GM21381 (cell line): Measurements from ENCODE around the gene PARD6A.
"Not testable (repeated sequence)": the region's sequence is repeated elsewhere in the genome, so short reads cannot be mapped to it uniquely, and the experiment has no call there.

Experiments
- ATAC-seq: cut with Tn5 transposase; IDR thresholded peaks from one replicate; pipeline ENCODE4 v1.9.1; 2021; ENCODE audit warnings: mild to moderate bottlenecking, moderate library complexity; ENCODE audit not compliant: unreplicated experiment

PARD6A gene

DNA sequence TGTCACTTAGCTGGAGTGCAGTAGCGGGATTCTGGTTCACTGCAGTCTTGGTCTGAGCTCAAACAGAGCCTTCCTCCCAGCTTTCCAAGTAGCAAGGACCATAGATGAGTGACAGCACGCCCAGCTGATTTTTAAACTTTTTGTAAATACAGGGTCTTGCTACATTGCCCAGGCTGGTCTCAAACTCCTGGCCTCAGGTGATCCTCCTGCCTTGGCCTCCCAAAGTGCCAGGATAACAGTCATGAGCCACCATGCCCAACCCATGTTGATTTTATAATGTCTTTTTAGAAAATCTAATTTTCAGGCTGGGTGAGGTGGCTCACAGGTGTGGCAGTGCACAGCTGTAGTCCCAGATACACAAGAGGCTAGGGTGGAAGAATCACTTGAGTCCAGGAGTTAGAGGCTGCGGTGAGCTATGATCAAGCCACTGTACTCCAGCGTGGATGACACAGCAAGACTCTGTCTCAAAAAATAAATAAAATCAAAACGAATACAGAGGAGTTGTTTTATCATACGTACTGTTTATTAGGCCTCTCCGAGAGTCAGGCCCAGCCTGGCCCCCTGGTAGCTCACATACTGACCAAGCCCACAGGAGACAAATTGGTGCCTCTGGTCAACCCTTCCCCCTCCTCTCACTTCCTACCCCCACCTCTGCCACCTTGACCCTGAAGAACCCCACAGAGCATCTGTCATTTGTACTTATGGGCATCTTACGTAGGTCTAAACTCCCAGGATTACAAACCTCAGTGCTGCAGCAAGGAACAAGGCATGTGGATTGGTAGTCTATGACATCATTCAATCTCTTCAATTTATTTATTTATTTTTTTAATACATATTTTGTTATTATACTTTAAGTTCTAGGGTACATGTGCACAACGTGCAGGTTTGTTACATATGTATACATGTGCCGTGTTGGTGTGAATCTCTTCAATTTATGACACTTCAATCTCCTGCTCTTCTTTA is 19.5 kb downstream of the PARD6A start:
- ATAC-seq = no peak

DNA sequence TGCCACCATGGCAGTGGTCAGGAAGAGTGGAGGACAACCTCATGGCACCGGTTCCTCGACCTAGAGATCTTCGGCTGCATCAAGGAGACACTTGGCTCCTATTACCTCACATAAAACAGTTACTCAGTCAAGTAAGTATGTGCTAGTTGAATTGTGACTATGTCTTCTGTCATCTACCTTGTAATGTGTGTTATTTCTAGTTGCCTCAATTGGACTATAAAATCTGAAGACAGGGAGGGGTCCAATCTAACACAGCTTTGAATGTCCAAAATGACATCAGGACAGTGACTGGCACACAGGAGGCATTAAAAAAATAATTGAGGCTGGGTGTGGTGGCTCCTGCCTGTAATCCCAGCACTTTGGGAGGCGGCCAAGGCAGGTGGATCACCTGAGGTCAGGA is 23.0 kb downstream of the PARD6A start:
- ATAC-seq = no peak

- ATAC-seq = no peak
These were observed 24.8 kb downstream of the PARD6A start for GRCh38 chr16:67685388-67686112.

DNA sequence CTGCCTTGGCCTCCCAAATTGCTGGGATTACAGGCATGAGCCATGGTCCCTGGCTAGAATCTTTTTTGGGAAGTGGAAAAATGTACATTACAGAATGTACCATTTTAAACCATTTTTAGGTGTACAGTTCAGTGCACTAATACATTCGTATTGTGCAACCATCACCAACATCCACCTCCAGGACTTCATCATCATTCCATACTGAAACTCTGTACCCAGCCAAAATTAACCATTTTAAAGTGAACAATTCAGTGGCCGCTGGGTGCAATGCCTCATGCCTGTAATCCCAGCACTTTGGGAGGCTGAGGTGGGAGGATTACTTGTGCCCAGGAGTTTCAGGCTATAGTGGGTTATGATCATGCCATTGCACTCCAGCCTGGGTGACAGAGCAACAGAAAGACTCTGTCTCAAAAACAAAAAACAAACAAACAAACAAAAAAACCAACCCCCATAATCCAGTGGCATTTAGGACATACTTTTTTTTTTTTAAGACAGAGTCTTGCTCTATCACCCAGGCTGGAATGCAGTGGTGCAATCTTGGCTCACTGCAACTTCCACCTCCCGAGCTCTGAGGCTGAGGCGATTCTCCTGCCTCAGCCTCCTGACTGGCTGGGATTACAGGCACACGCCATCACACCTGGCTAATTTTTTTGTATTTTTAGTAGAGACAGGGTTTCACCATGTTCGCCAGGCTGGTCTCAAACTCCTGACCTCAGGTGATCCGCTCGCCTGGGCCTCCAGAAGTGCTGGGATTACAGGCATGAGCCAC is 32.9 kb downstream of the PARD6A start:
- not testable (repeated sequence) for ATAC-seq

GRCh38 chr16:67694611-67695010 is 33.9 kb downstream of the PARD6A start:
- no peak for ATAC-seq

DNA sequence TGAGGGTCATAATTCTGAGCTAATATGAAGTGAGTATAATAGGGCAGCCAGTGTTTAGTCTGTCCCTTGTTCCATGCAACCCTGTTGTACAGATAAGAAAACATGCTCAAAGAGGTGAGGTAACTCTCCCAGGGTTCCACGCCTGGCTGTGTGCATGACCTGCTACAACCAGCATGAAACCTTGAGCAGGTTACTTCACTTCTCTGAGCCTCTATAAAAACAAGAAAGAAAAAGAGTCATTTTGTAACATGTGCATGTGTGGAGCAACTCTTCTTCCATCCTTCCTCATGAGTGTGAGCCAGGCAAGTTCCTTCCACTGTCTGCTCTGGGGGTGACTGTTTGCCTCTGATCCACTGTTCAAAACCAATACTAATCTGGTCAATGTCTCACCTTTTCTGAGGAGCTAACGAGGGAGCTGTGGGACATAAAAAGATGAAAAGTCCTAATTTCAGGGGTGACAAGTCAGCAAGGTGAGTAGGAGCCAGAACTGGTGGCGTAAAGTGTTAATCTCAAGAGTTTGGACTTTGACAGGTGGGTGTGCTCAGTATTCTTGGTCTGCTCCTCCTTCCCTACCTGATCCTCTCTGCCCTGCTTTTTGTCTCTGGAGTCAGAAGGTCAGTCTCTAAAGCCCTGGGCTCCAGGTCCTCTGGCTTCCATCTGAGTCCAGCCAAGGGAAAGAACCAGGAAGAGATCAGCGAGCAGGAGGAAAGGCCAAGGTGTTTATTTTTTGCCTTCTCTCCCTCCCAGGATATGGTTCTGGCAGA is 36.8 kb downstream of the PARD6A start:
- ATAC-seq = no peak

DNA sequence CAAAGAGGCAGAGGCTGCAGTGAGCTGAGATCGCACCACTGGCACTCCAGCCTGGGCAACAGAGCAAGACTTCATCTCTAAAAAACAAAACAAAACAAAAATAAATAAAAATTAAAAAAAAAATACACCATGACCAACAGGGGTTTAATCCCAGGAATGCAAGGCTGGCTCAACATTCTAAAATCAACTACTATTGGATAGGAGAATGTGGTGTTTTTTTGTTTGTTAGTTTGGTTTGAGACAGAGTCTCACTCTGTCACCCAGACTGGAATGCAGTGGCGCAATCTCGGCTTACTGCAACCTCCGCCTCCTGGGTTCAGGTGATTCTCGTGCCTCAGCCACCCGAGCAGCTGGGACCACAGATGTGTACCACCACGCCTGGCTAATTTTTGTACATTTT is 38.5 kb downstream of the PARD6A start:
- ATAC-seq = no peak

GRCh38 chr16:67701420-67701819 is 40.7 kb downstream of the PARD6A start:
- ATAC-seq = no peak

DNA sequence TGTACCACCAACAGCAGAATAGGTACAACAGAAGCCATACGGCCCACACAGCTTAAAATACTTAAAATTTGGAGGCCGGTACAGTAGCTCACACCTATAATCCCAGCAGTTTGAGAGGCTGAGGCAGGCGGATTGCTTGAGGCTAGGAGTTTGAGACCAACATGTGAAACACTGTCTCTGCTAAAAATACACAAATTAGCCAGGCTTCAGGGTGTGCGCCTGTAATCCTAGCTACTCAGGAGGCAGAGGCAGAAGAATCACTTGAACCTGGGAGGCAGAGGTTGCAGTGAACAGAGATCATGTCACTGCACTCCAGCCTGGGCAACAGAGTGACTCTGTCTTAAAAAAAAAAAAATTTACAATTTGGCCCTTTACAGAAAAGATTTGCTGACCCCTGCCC is 41.4 kb downstream of the PARD6A start:
- ATAC-seq = no peak

DNA sequence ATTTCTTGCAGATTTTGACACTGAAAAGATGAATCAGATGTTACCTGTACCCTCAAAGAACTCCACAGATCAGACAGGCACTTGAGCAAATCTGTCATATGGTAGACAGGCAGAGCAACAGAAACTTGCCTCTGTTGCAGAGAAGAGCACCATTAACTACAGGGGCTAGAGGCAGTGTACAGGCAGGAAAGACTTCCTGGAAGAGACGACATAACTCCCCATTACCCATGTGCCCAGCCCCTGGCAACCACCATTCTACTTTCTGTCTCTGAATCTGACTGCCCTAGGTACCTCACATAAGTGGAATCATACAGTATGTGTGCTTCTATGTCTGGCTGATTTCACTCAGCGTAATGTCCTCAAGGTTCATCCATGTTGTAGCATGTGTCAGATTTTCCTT is 42.9 kb downstream of the PARD6A start:
- no peak for ATAC-seq

- ATAC-seq = no peak
These were observed 43.4 kb downstream of the PARD6A start for GRCh38 chr16:67704110-67704509.

GRCh38 chr16:67707210-67707609 is 46.5 kb downstream of the PARD6A start:
- no peak for ATAC-seq

GRCh38 chr16:67707790-67708189 is 47.0 kb downstream of the PARD6A start:
- ATAC-seq = no peak

DNA sequence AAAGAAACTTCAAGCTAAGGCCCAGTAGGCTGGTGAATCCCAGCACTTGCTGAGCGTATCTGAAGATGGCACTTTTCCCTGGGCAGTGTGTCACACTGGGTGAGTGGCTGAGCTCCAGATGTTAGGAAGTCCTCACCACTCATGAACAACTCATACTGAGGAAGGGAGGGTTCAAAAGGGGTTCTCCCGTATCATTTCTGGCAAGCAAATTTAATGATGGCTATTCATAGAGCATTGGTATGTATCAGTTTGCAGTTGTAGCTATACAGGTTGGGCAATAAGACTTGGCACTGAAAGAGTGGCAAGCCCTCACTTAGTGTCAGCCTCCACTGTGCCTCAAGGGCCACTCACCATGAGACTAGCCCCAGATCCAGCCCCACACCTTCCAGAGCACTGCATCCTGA is 47.6 kb downstream of the PARD6A start:
- no peak for ATAC-seq

GRCh38 chr16:67709050-67709449 is 48.3 kb downstream of the PARD6A start:
- ATAC-seq = no peak

DNA sequence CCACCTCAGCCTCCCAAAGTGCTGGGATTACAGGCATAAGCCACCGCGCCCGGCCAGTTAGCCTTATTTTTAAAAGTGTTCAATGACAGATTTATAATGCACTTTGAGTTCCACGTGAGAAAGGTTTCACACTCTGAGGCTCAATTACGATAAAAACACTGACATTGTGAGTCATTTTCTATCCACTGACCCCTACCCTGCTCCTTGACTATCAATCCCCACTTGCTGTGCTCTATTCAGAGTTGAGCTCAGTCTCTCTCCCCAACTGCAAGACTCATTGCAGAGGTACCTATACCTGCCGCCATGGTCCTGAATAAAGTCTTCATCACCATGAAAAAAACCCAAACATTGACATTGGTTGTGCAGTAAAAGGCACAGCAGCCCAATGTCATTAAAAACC is 49.8 kb downstream of the PARD6A start:
- no peak for ATAC-seq
